HEK293 (cell line): ENCODE data around the gene OLFM1.
A peak's percentile ranks its signal among the peaks of the same experiment; 100 is the strongest.

Experiments
- CTCF ChIA-PET: fragments of 350-600 bp; formaldehyde crosslinking; extraction: SDS; loops from one replicate; lab custom pipeline; 2021; ENCODE audit warnings: antibody characterized with exemption; lab: Yijun Ruan, JAX
- POLR2A ChIA-PET: fragments of 300-600 bp; formaldehyde crosslinking; extraction: SDS; loops from one replicate; lab custom pipeline; 2020; ENCODE audit warnings: antibody characterized with exemption, inconsistent platforms; lab: Yijun Ruan, JAX
- H3K27ac ChIP-seq: fragments of 200-500 bp; sonication (Bioruptor generic); 2 replicates; pipeline ENCODE4 v1.5.1; 2014; ENCODE audit warnings: low read depth, low read length, control low read depth, inconsistent platforms; ENCODE audit errors: extremely low read depth
- H3K36me3 ChIP-seq, 2 experiments: fragments of 200-500 bp in 1 of 2; sonication (Bioruptor generic) in 1 of 2; 1 replicate in 1 of 2; 2 replicates in 1 of 2; pipeline ENCODE4 v1.5.1; 2014 to 2017; ENCODE audit warnings: inconsistent platforms in 2 of 2, low read length in 2 of 2; ENCODE audit not compliant: control insufficient read depth in 2 of 2, insufficient read depth in 1 of 2
- H3K4me1 ChIP-seq: fragments of 200-500 bp; sonication (Bioruptor generic); 2 replicates; pipeline ENCODE4 v1.5.1; 2014; ENCODE audit warnings: mild to moderate bottlenecking, low read length, inconsistent platforms; ENCODE audit not compliant: control insufficient read depth, insufficient read depth
- H3K4me3 ChIP-seq: 2 replicates; pipeline ENCODE4 v1.5.1; 2011; ENCODE audit warnings: low read depth, mild to moderate bottlenecking, control low read depth, low read length, moderate library complexity
- H3K9me3 ChIP-seq: fragments of 200-500 bp; sonication (Bioruptor generic); 2 replicates; pipeline ENCODE4 v1.5.1; 2014; ENCODE audit warnings: low read depth, low read length, inconsistent platforms; ENCODE audit not compliant: control insufficient read depth, insufficient read depth
- BCL6B ChIP-seq: fragments of 450-650 bp; formaldehyde crosslinking; IDR thresholded peaks from 2 replicates; pipeline ENCODE4 v1.5.1; 2017; ENCODE audit warnings: missing biosample characterization, missing genetic modification characterization
- GLIS1 ChIP-seq: fragments of 450-650 bp; formaldehyde crosslinking; IDR thresholded peaks from 2 replicates; pipeline ENCODE4 v1.5.1; 2016; ENCODE audit warnings: missing biosample characterization, missing genetic modification characterization
- KLF1 ChIP-seq: fragments of 450-650 bp; formaldehyde crosslinking; IDR thresholded peaks from 2 replicates; pipeline ENCODE4 v1.5.1; 2016; ENCODE audit warnings: missing biosample characterization, missing genetic modification characterization
- KLF16 ChIP-seq: fragments of 450-650 bp; formaldehyde crosslinking; IDR thresholded peaks from 2 replicates; pipeline ENCODE4 v1.5.1; 2017; ENCODE audit warnings: missing biosample characterization, missing genetic modification characterization
- OSR2 ChIP-seq: fragments of 450-650 bp; formaldehyde crosslinking; IDR thresholded peaks from 2 replicates; pipeline ENCODE4 v1.5.1; 2016; ENCODE audit warnings: missing biosample characterization, missing genetic modification characterization
- PRDM10 ChIP-seq: fragments of 450-650 bp; formaldehyde crosslinking; IDR thresholded peaks from 2 replicates; pipeline ENCODE4 v1.5.1; 2016; ENCODE audit warnings: missing biosample characterization, missing genetic modification characterization
- TRIM28 ChIP-seq: IDR thresholded peaks from 2 replicates; pipeline ENCODE4 v1.6.1; 2011; ENCODE audit warnings: low read length, control low read depth, borderline replicate concordance
- YY1 ChIP-seq: fragments of 450-650 bp; formaldehyde crosslinking; IDR thresholded peaks from 2 replicates; pipeline ENCODE4 v1.5.1; 2018; ENCODE audit warnings: missing biosample characterization, missing genetic modification characterization
- ZBTB11 ChIP-seq: fragments of 450-650 bp; formaldehyde crosslinking; conservative IDR thresholded peaks from 2 replicates; pipeline ENCODE4 v1.5.1; 2016; ENCODE audit warnings: low read depth, missing biosample characterization, missing genetic modification characterization
- ZBTB20 ChIP-seq: fragments of 450-650 bp; formaldehyde crosslinking; IDR thresholded peaks from 2 replicates; pipeline ENCODE4 v1.5.1; 2016; ENCODE audit warnings: missing biosample characterization, missing genetic modification characterization
- ZBTB6 ChIP-seq: fragments of 450-650 bp; formaldehyde crosslinking; IDR thresholded peaks from 2 replicates; pipeline ENCODE4 v1.5.1; 2017; ENCODE audit warnings: missing biosample characterization, missing genetic modification characterization
- ZBTB8A ChIP-seq: fragments of 450-650 bp; formaldehyde crosslinking; IDR thresholded peaks from 2 replicates; pipeline ENCODE4 v1.5.1; 2016; ENCODE audit warnings: missing biosample characterization, missing genetic modification characterization
- ZFP41 ChIP-seq: fragments of 450-650 bp; formaldehyde crosslinking; IDR thresholded peaks from 2 replicates; pipeline ENCODE4 v1.5.1; 2016; ENCODE audit warnings: missing biosample characterization, missing genetic modification characterization, borderline replicate concordance
- ZIC2 ChIP-seq: fragments of 450-650 bp; formaldehyde crosslinking; IDR thresholded peaks from 2 replicates; pipeline ENCODE4 v1.5.1; 2016; ENCODE audit warnings: missing biosample characterization, missing genetic modification characterization
- ZNF112 ChIP-seq: fragments of 450-650 bp; formaldehyde crosslinking; IDR thresholded peaks from 2 replicates; pipeline ENCODE4 v1.5.0; 2017; ENCODE audit warnings: missing biosample characterization, missing genetic modification characterization
- ZNF140 ChIP-seq: fragments of 450-650 bp; formaldehyde crosslinking; IDR thresholded peaks from 2 replicates; pipeline ENCODE4 v1.5.1; 2016; ENCODE audit warnings: missing biosample characterization, missing genetic modification characterization
- ZNF184 ChIP-seq: fragments of 450-650 bp; IDR thresholded peaks from 2 replicates; pipeline ENCODE4 v1.5.1; 2018; ENCODE audit warnings: missing biosample characterization, mild to moderate bottlenecking, missing genetic modification characterization
- ZNF19 ChIP-seq: fragments of 450-650 bp; formaldehyde crosslinking; IDR thresholded peaks from 2 replicates; pipeline ENCODE4; 2016; ENCODE audit warnings: missing biosample characterization, missing genetic modification characterization, low read depth
- ZNF341 ChIP-seq: fragments of 450-650 bp; formaldehyde crosslinking; IDR thresholded peaks from 2 replicates; pipeline ENCODE4; 2016; ENCODE audit warnings: low read depth, missing biosample characterization, missing genetic modification characterization
- ZNF394 ChIP-seq: fragments of 450-650 bp; formaldehyde crosslinking; IDR thresholded peaks from 2 replicates; pipeline ENCODE4 v1.5.1; 2016; ENCODE audit warnings: missing biosample characterization, missing genetic modification characterization, mild to moderate bottlenecking, moderate library complexity, borderline replicate concordance
- ZNF404 ChIP-seq: fragments of 450-650 bp; formaldehyde crosslinking; IDR thresholded peaks from 2 replicates; pipeline ENCODE4 v1.5.1; 2017; ENCODE audit warnings: missing biosample characterization, missing genetic modification characterization
- ZNF423 ChIP-seq: fragments of 450-650 bp; formaldehyde crosslinking; IDR thresholded peaks from 2 replicates; pipeline ENCODE4 v1.5.1; 2016; ENCODE audit warnings: missing biosample characterization, missing genetic modification characterization
- ZNF549 ChIP-seq: fragments of 450-650 bp; IDR thresholded peaks from 2 replicates; pipeline ENCODE4 v1.5.1; 2018; ENCODE audit warnings: missing biosample characterization, missing genetic modification characterization, mild to moderate bottlenecking, inconsistent platforms, moderate library complexity
- ZNF596 ChIP-seq: fragments of 450-650 bp; IDR thresholded peaks from 2 replicates; pipeline ENCODE4 v1.5.0; 2018; ENCODE audit warnings: missing biosample characterization, mild to moderate bottlenecking, missing genetic modification characterization, moderate library complexity
- ZNF600 ChIP-seq: fragments of 450-650 bp; formaldehyde crosslinking; IDR thresholded peaks from 2 replicates; pipeline ENCODE4 v1.5.1; 2016; ENCODE audit warnings: missing biosample characterization, missing genetic modification characterization
- ZNF664 ChIP-seq: fragments of 450-650 bp; formaldehyde crosslinking; IDR thresholded peaks from 2 replicates; pipeline ENCODE4 v1.5.1; 2016; ENCODE audit warnings: missing biosample characterization, missing genetic modification characterization
- ZNF768 ChIP-seq: fragments of 450-650 bp; formaldehyde crosslinking; IDR thresholded peaks from 2 replicates; pipeline ENCODE4 v1.5.1; 2018; ENCODE audit warnings: missing biosample characterization, mild to moderate bottlenecking, missing genetic modification characterization
- ZSCAN18 ChIP-seq: fragments of 450-650 bp; formaldehyde crosslinking; IDR thresholded peaks from 2 replicates; pipeline ENCODE4 v1.5.1; 2016; ENCODE audit warnings: missing biosample characterization, missing genetic modification characterization

The OLFM1 gene

GRCh38 chr9:135134268-135135022 is 47.0 kb downstream of the OLFM1 start:
- Histone ChIP-seq H3K9me3 (no peaks in the 10 kb centered on the region), H3K4me3 (no peak overlapping the region), H3K27ac (no peak overlapping the region), H3K36me3 (no peaks in the 10 kb centered on the region), H3K4me1 (no peaks in the 10 kb centered on the region; the same call in 1 of the 2 replicates)
- POLR2A ChIA-PET: interaction anchor here (0.6 kb wide), 1 partner anchor 1167 kb away, joined by 5 read pairs; no protein-coding TSS in a partner anchor
- CTCF ChIA-PET: no interaction called here
- TF ChIP-seq KLF1 (tag by site-specific recombination) (peak; percentile 72), YY1 (tag by site-specific recombination) (no peak), ZNF600 (tag by site-specific recombination) (peak; percentile 68), OSR2 (tag by site-specific recombination) (no peak), GLIS1 (tag by site-specific recombination) (peak; percentile 83), ZBTB6 (tag by site-specific recombination) (0 out of 2 replicates have a peak, but pooled peaks have one; percentile 18), ZBTB8A (tag by site-specific recombination) (peak; percentile 53; the same call in 1 of the 2 replicates), ZNF184 (tag by site-specific recombination) (no peak), KLF16 (no peak), PRDM10 (tag by site-specific recombination) (no peak), ZBTB11 (no peak), ZIC2 (peak; percentile 75), ZNF19 (no peak), ZNF596 (tag by site-specific recombination) (no peak), BCL6B (tag by site-specific recombination) (no peak), ZNF112 (tag by site-specific recombination) (no peak), ZNF768 (tag by site-specific recombination) (no peak), ZFP41 (tag by site-specific recombination) (no peak), ZNF404 (tag by site-specific recombination) (no peak), ZNF423 (tag by site-specific recombination) (peak; percentile 73), ZNF341 (tag by site-specific recombination) (peak; percentile 49; the same call in 1 of the 2 replicates), TRIM28 (no peak), ZNF140 (tag by site-specific recombination) (no peak), ZBTB20 (tag by site-specific recombination) (no peak), ZNF394 (tag by site-specific recombination) (no peak), ZNF664 (tag by site-specific recombination) (no peak), ZNF549 (tag by site-specific recombination) (no peak), ZSCAN18 (no peak)
